ENCODE results near the gene FAM50A. TPM values are rescaled to one million over a fixed set of nuclear protein-coding genes. Genes with fewer than 3 reads are reported as not detected.
A peak's percentile ranks its signal among the peaks of the same experiment; 100 is the strongest.
"Not testable (repeated sequence)": the region's sequence is repeated elsewhere in the genome, so short reads cannot be mapped to it uniquely, and the experiment has no call there.

The FAM50A gene
- polyA plus RNA-seq, 1 donor from 2014 or later = 68.3 TPM

GRCh38 chrX:154399527-154400368 is 44.2 kb upstream of the FAM50A start:
- H3K27me3 ChIP-seq (ENCODE audit: insufficient read depth, low read depth, low read length) = no peaks in the 10 kb centered on the region
- no peak overlapping the region for H2AFZ ChIP-seq (ENCODE audit: low read depth, low read length)
- no peak for TF ChIP-seq SMC3 (conservative IDR thresholded peaks at IDR 0.05; ENCODE audit: poor library complexity)
- TF ChIP-seq EP300 (conservative IDR thresholded peaks at IDR 0.05; ENCODE audit: poor library complexity, severe bottlenecking) = no peak
- TF ChIP-seq TAF1 (IDR thresholded peaks at IDR 0.05; ENCODE audit: low read depth) = no peak
- no peak for TF ChIP-seq REST (IDR thresholded peaks at IDR 0.05; ENCODE audit: borderline replicate concordance)
- TF ChIP-seq CTCF (IDR thresholded peaks at IDR 0.05; ENCODE audit: poor library complexity, severe bottlenecking) = no peak
- no peak for TF ChIP-seq RAD21 (conservative IDR thresholded peaks at IDR 0.05)
- TF ChIP-seq EZH2 (IDR thresholded peaks at IDR 0.05; ENCODE audit: borderline replicate concordance, insufficient read depth, low read length, poor library complexity, severe bottlenecking) = no peak
- no peak for TF ChIP-seq POLR2AphosphoS5 (IDR thresholded peaks at IDR 0.05)
- TF ChIP-seq MXI1 (conservative IDR thresholded peaks at IDR 0.05; ENCODE audit: poor library complexity, severe bottlenecking) = no peak

GRCh38 chrX:154400369-154400817 is 43.5 kb upstream of the FAM50A start:
- H3K9me2 ChIP-seq (ENCODE audit: insufficient read depth, low read length); H3K36me3 ChIP-seq (ENCODE audit: insufficient read depth, low read length); H3K9ac ChIP-seq (ENCODE audit: low read length); H3K79me2 ChIP-seq (replicated peaks; ENCODE audit: insufficient read depth, low read length); H3K27me3 ChIP-seq (ENCODE audit: insufficient read depth, low read depth, low read length); H4K20me1 ChIP-seq (ENCODE audit: insufficient read depth); H3K27ac ChIP-seq (ENCODE audit: low read length); H3K9me3 ChIP-seq (ENCODE audit: low read length); H3K4me2 ChIP-seq (ENCODE audit: low read length); H3F3A ChIP-seq (ENCODE audit: insufficient read depth, low read length, poor library complexity, severe bottlenecking); H3K4me3 ChIP-seq (ENCODE audit: low read length); H2AFZ ChIP-seq (ENCODE audit: low read depth, low read length): not testable (repeated sequence)

More at GRCh38 chrX:154399527-154400368, 44.2 kb upstream of the FAM50A start:
- H3K79me2 ChIP-seq (replicated peaks; ENCODE audit: insufficient read depth, low read length) = peaks cover 4% of the 10 kb centered on the region
- H4K20me1 ChIP-seq (ENCODE audit: insufficient read depth) = peaks cover 5% of the 10 kb centered on the region
- H3K9me3 ChIP-seq (ENCODE audit: low read length) = no peaks in the 10 kb centered on the region
- no peaks in the 10 kb centered on the region for H3F3A ChIP-seq (ENCODE audit: insufficient read depth, low read length, poor library complexity, severe bottlenecking)
- H3K36me3 ChIP-seq (ENCODE audit: insufficient read depth, low read length) = no peaks in the 10 kb centered on the region
- peak overlapping the region; percentile 39 for H3K4me2 ChIP-seq (ENCODE audit: low read length)
- no peaks in the 10 kb centered on the region for H3K9me2 ChIP-seq (ENCODE audit: insufficient read depth, low read length)
- H3K4me3 ChIP-seq (ENCODE audit: low read length) = peak overlapping the region; percentile 81
- no peak overlapping the region for H3K27ac ChIP-seq (ENCODE audit: low read length)
- peak overlapping the region; percentile 97 for H3K9ac ChIP-seq (ENCODE audit: low read length)
